ENCODE results near the gene PRMT2.
"Not testable (repeated sequence)": the region's sequence is repeated elsewhere in the genome, so short reads cannot be mapped to it uniquely, and the experiment has no call there.

Gene PRMT2

DNA sequence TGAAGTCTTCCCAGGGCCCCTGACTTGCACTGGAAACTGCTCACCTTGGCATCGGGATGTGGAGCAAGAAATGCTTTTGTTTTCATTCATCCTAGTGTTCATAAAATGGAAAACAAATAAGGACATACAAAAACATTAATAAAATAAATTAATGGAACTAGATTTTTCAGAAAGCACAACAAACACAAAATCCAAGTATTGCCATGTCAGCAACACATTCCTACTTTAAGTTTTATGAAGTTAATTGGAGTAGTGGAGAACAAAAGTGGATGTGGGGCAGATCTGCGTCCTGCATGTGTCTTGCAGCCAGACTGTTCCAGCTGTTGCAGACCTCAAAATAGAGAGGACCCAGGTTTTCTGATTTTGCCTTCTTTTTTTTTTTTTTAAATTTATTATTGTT lies 32.9 kb downstream of the PRMT2 start:
- no CpG with 5 or more reads among the region's 2 CpGs for WGBS
- H2BK15ac ChIP-seq (ENCODE audit: low read depth, poor library complexity, severe bottlenecking), result no peak overlapping the region
- no peak overlapping the region for H2AFZ ChIP-seq (ENCODE audit: low read depth, low read length)
- peak overlapping the region in 1 of 2 experiments; percentile 76 for H3K4me3 ChIP-seq (ENCODE audit: insufficient read depth in 1 of 2, low read depth in 1 of 2, low read length in 2 of 2)
- H3K36me3 ChIP-seq (ENCODE audit: control insufficient read depth in 1 of 2, insufficient read depth in 2 of 2, low read depth in 1 of 2, low read length in 2 of 2), result peaks cover 16 to 24% of the 10 kb centered on the region in 2 experiments
- H4K8ac ChIP-seq (ENCODE audit: low read length), result no peak overlapping the region
- peak overlapping the region; percentile 69 for H3K4me2 ChIP-seq (ENCODE audit: low read length, poor library complexity, severe bottlenecking)
- no peak overlapping the region for H3K14ac ChIP-seq (ENCODE audit: low read length in 2 of 2)
- H3K27me3 ChIP-seq (ENCODE audit: control insufficient read depth in 1 of 2, insufficient read depth in 1 of 2, low read length in 2 of 2), result peaks cover 3 to 27% of the 10 kb centered on the region in 2 experiments
- H3K4ac ChIP-seq (ENCODE audit: low read depth in 1 of 2, low read length in 2 of 2), result no peak overlapping the region
- no peak overlapping the region for H2AK5ac ChIP-seq (ENCODE audit: low read length, severe bottlenecking)
- no peaks in the 10 kb centered on the region for H3K9me3 ChIP-seq (ENCODE audit: control insufficient read depth, low read length)
- no peak overlapping the region for H2BK5ac ChIP-seq (ENCODE audit: low read depth, low read length, poor library complexity, severe bottlenecking)
- H3K4me1 ChIP-seq (ENCODE audit: control insufficient read depth, insufficient read depth, low read depth, low read length), result peaks cover 11% of the 10 kb centered on the region
- no peaks in the 10 kb centered on the region for H3K79me1 ChIP-seq (replicated peaks; ENCODE audit: low read length, poor library complexity, severe bottlenecking)
- H3K18ac ChIP-seq (ENCODE audit: low read depth in 1 of 2, low read length in 2 of 2), result no peak overlapping the region
- H4K91ac ChIP-seq (ENCODE audit: low read length), result no peak overlapping the region
- no peak for DNase-seq
- H2BK120ac ChIP-seq (ENCODE audit: low read depth, low read length), result no peak overlapping the region
- H3K23ac ChIP-seq (ENCODE audit: low read length in 2 of 2), result no peak overlapping the region
- H2BK12ac ChIP-seq (ENCODE audit: low read length in 2 of 2), result no peak overlapping the region
- H3K27ac ChIP-seq (ENCODE audit: low read length, poor library complexity, severe bottlenecking), result no peak overlapping the region
- peak overlapping the region; percentile 73 for H3K9ac ChIP-seq (ENCODE audit: low read length)

- H3K9ac ChIP-seq (ENCODE audit: low read length); H3K79me1 ChIP-seq (replicated peaks; ENCODE audit: low read length, poor library complexity, severe bottlenecking); H2AK5ac ChIP-seq (ENCODE audit: low read length, severe bottlenecking); H4K91ac ChIP-seq (ENCODE audit: low read length); H4K8ac ChIP-seq (ENCODE audit: low read length); H3K4ac ChIP-seq (ENCODE audit: low read depth in 1 of 2, low read length in 2 of 2); H3K23ac ChIP-seq (ENCODE audit: low read length in 2 of 2); H2AFZ ChIP-seq (ENCODE audit: low read depth, low read length); H3K9me3 ChIP-seq (ENCODE audit: control insufficient read depth, low read length); H2BK5ac ChIP-seq (ENCODE audit: low read depth, low read length, poor library complexity, severe bottlenecking); H3K27ac ChIP-seq (ENCODE audit: low read length, poor library complexity, severe bottlenecking); DNase-seq; H2BK12ac ChIP-seq (ENCODE audit: low read length in 2 of 2); H3K4me3 ChIP-seq (ENCODE audit: insufficient read depth in 1 of 2, low read depth in 1 of 2, low read length in 2 of 2); H2BK15ac ChIP-seq (ENCODE audit: low read depth, poor library complexity, severe bottlenecking); H3K4me2 ChIP-seq (ENCODE audit: low read length, poor library complexity, severe bottlenecking); H3K18ac ChIP-seq (ENCODE audit: low read depth in 1 of 2, low read length in 2 of 2); H3K14ac ChIP-seq (ENCODE audit: low read length in 2 of 2); H2BK120ac ChIP-seq (ENCODE audit: low read depth, low read length): not testable (repeated sequence)
- Histone ChIP-seq H3K27me3 (ENCODE audit: control insufficient read depth in 1 of 2, insufficient read depth in 1 of 2, low read length in 2 of 2) (peaks cover 3 to 27% of the 10 kb centered on the region in 2 experiments), H3K36me3 (ENCODE audit: control insufficient read depth in 1 of 2, insufficient read depth in 2 of 2, low read depth in 1 of 2, low read length in 2 of 2) (peaks cover 11 to 19% of the 10 kb centered on the region in 2 experiments), H3K4me1 (ENCODE audit: control insufficient read depth, insufficient read depth, low read depth, low read length) (peaks cover 11% of the 10 kb centered on the region)
- WGBS, result no CpG with 5 or more reads among the region's 5 CpGs
Measured at GRCh38 chr21:46668904-46669303, 33.4 kb downstream of the PRMT2 start.

DNA sequence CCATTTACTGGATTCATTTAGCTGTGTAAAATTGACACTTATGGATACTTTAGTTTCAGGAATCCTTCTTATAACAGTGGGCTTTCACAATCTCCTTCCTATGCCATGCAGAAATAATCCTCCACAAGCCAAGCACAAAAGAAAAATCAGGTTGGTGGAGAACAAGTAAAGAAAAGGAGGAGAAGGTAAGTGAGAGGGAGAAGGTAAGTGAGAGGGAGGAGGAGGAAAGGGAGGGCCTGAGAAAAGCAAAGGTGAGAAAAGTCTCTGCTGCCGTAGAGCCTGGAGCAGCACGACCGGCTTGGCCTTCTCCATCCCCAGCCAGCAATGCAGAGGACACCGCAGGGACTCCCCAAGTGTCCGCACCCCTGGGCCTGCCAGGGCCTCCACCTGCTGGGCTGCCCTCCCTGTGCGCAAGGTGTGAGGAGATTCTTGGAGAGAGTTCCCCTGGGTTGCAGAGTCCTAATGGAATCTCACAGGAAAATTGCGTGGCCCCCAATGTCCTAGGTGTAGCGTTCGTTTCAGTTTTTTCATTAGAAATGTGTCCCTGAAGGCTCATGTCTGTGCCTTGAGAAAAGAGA lies 39.0 kb downstream of the PRMT2 start:
- no peak overlapping the region for H3K9ac ChIP-seq (ENCODE audit: low read length)
- H3K4me3 ChIP-seq (ENCODE audit: insufficient read depth in 1 of 2, low read depth in 1 of 2, low read length in 2 of 2), result no peak overlapping the region
- peaks cover 3 to 31% of the 10 kb centered on the region in 2 experiments for H3K27me3 ChIP-seq (ENCODE audit: control insufficient read depth in 1 of 2, insufficient read depth in 1 of 2, low read length in 2 of 2)
- H3K23ac ChIP-seq (ENCODE audit: low read length in 2 of 2), result no peak overlapping the region
- no peaks in the 10 kb centered on the region for H3K79me1 ChIP-seq (replicated peaks; ENCODE audit: low read length, poor library complexity, severe bottlenecking)
- no peaks in the 10 kb centered on the region for H3K4me1 ChIP-seq (ENCODE audit: control insufficient read depth, insufficient read depth, low read depth, low read length)
- 71% methylated on average over 9 of the region's 9 CpGs for WGBS
- no peak overlapping the region for H4K8ac ChIP-seq (ENCODE audit: low read length)
- H3K18ac ChIP-seq (ENCODE audit: low read depth in 1 of 2, low read length in 2 of 2), result no peak overlapping the region
- DNase-seq, result no peak
- no peak overlapping the region for H3K27ac ChIP-seq (ENCODE audit: low read length, poor library complexity, severe bottlenecking)
- H3K4ac ChIP-seq (ENCODE audit: low read depth in 1 of 2, low read length in 2 of 2), result no peak overlapping the region
- H4K91ac ChIP-seq (ENCODE audit: low read length), result no peak overlapping the region
- H2BK5ac ChIP-seq (ENCODE audit: low read depth, low read length, poor library complexity, severe bottlenecking), result no peak overlapping the region
- no peak overlapping the region for H2BK120ac ChIP-seq (ENCODE audit: low read depth, low read length)
- no peaks in the 10 kb centered on the region for H3K9me3 ChIP-seq (ENCODE audit: control insufficient read depth, low read length)
- H3K36me3 ChIP-seq (ENCODE audit: control insufficient read depth in 1 of 2, insufficient read depth in 2 of 2, low read depth in 1 of 2, low read length in 2 of 2), result no peaks in the 10 kb centered on the region
- H3K4me2 ChIP-seq (ENCODE audit: low read length, poor library complexity, severe bottlenecking), result no peak overlapping the region
- no peak overlapping the region for H2BK12ac ChIP-seq (ENCODE audit: low read length in 2 of 2)
- no peak overlapping the region for H2AK5ac ChIP-seq (ENCODE audit: low read length, severe bottlenecking)
- H2BK15ac ChIP-seq (ENCODE audit: low read depth, poor library complexity, severe bottlenecking), result no peak overlapping the region
- H2AFZ ChIP-seq (ENCODE audit: low read depth, low read length), result no peak overlapping the region
- H3K14ac ChIP-seq (ENCODE audit: low read length in 2 of 2), result no peak overlapping the region

DNA sequence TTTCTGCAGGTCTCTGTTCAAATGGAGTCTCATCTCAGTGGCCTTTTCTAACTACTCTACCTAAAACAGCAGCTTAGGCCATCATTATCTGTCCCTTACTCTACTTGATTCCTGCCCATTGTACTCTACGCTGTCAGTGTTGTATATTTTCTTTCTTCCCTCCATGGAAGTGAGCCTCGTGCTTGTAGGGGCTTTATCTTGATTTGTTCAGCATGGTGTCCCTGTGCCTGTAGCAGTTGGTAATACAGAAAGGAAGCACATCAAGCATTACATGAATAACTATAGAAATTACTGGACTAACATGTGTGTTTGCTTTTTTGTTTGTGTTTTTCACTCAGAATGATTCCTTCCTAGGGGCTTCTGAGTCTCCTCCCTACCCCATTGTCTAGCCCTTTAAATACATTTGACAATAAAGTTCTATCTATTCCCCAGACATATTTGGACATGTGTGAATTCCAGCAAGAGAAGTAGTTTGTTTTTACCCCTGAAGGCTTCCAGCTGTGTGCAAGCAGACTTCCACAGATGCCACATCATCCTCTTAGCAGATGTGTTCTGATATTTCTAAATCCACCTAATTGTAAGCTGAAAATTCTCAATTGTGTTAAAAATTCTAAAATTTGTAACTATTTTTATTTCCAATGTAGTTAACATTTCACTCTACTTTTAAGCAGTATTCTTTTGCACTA lies 40.3 kb downstream of the PRMT2 start:
- no peak overlapping the region for H3K18ac ChIP-seq (ENCODE audit: low read depth in 1 of 2, low read length in 2 of 2)

More for the DNA sequence above, 40.3 kb downstream of the PRMT2 start:
- no peak overlapping the region for H3K4ac ChIP-seq (ENCODE audit: low read depth in 1 of 2, low read length in 2 of 2)
- no peak for DNase-seq
- no peak overlapping the region for H3K4me2 ChIP-seq (ENCODE audit: low read length, poor library complexity, severe bottlenecking)
- no peak overlapping the region for H4K8ac ChIP-seq (ENCODE audit: low read length)
- no peak overlapping the region for H3K14ac ChIP-seq (ENCODE audit: low read length in 2 of 2)
- H3K23ac ChIP-seq (ENCODE audit: low read length in 2 of 2), result no peak overlapping the region
- no peak overlapping the region for H2BK120ac ChIP-seq (ENCODE audit: low read depth, low read length)
- WGBS, result no CpG with 5 or more reads among the region's 2 CpGs
- H3K9ac ChIP-seq (ENCODE audit: low read length), result no peak overlapping the region
- no peak overlapping the region for H2AK5ac ChIP-seq (ENCODE audit: low read length, severe bottlenecking)
- H2BK12ac ChIP-seq (ENCODE audit: low read length in 2 of 2), result no peak overlapping the region
- no peak overlapping the region for H3K27ac ChIP-seq (ENCODE audit: low read length, poor library complexity, severe bottlenecking)
- no peak overlapping the region for H3K4me3 ChIP-seq (ENCODE audit: insufficient read depth in 1 of 2, low read depth in 1 of 2, low read length in 2 of 2)
- no peak overlapping the region for H4K91ac ChIP-seq (ENCODE audit: low read length)
- H2AFZ ChIP-seq (ENCODE audit: low read depth, low read length), result no peak overlapping the region
- H3K9me3 ChIP-seq (ENCODE audit: control insufficient read depth, low read length), result no peaks in the 10 kb centered on the region
- no peaks in the 10 kb centered on the region for H3K4me1 ChIP-seq (ENCODE audit: control insufficient read depth, insufficient read depth, low read depth, low read length)
- H2BK15ac ChIP-seq (ENCODE audit: low read depth, poor library complexity, severe bottlenecking), result no peak overlapping the region
- no peaks in the 10 kb centered on the region for H3K36me3 ChIP-seq (ENCODE audit: control insufficient read depth in 1 of 2, insufficient read depth in 2 of 2, low read depth in 1 of 2, low read length in 2 of 2)
- H3K27me3 ChIP-seq (ENCODE audit: control insufficient read depth in 1 of 2, insufficient read depth in 1 of 2, low read length in 2 of 2), result peaks cover 10 to 28% of the 10 kb centered on the region in 2 experiments
- H2BK5ac ChIP-seq (ENCODE audit: low read depth, low read length, poor library complexity, severe bottlenecking), result no peak overlapping the region
- no peaks in the 10 kb centered on the region for H3K79me1 ChIP-seq (replicated peaks; ENCODE audit: low read length, poor library complexity, severe bottlenecking)
